Body of pancreas (tissue), 4 donors: ENCODE measurements around the gene ASB16. TPM values are rescaled to one million over a fixed set of nuclear protein-coding genes. Genes with fewer than 3 reads are reported as not detected.
"Not testable (repeated sequence)": the region's sequence is repeated elsewhere in the genome, so short reads cannot be mapped to it uniquely, and the experiment has no call there.

Experiments
- ATAC-seq: fragments of 150-250 bp; one replicate; pipeline ENCODE4 v1.9.1; 2016
- DNase-seq, 4 donors: peaks; one replicate each; pipeline ENCODE4 v3.0.0-alpha.2; 2019
- H3K27ac ChIP-seq, 4 donors: fragments of 200-600 bp; sonication (generic); 1 replicate in 3 of 4; 2 replicates in 1 of 4; pipeline versions ENCODE4 v1.5.1 to v1.6.1; 2016 to 2019; ENCODE audit warnings: mild to moderate bottlenecking in 1 of 4, mixed read lengths in 1 of 4, moderate library complexity in 1 of 4
- H3K27me3 ChIP-seq, 2 donors: fragments of 200-600 bp; sonication (generic); one replicate each; pipeline ENCODE4 v1.6.0; 2016; ENCODE audit warnings: mild to moderate bottlenecking in 1 of 2
- H3K36me3 ChIP-seq, 2 donors: fragments of 200-600 bp; sonication (generic); replicated peaks in 1 of 2; 2 replicates each; pipeline ENCODE4 v1.5.1; 2016; ENCODE audit warnings: low read depth in 2 of 2; ENCODE audit not compliant: insufficient read depth in 1 of 2
- H3K4me1 ChIP-seq: fragments of 200-600 bp; sonication (generic); one replicate; pipeline ENCODE4 v1.6.0; 2016
- H3K4me3 ChIP-seq, 2 donors: fragments of 200-600 bp; sonication (generic); 1 replicate in 1 of 2; 2 replicates in 1 of 2; pipeline ENCODE4 v1.5.1; 2016 to 2019
- H3K9me3 ChIP-seq, 3 donors: fragments of 200-600 bp; sonication (generic); 1 replicate in 2 of 3; 2 replicates in 1 of 3; pipeline ENCODE4 v1.5.1; 2016
- CTCF ChIP-seq, 7 experiments: fragments of 450-650 bp in 4 of 7; fragments of 200-600 bp in 3 of 7; sonication (generic) in 3 of 7; IDR thresholded peaks; one replicate each; pipeline ENCODE4 v1.5.1; 2016 to 2019; ENCODE audit warnings: antibody characterized with exemption in 7 of 7
- POLR2A ChIP-seq, 3 donors: fragments of 450-650 bp; IDR thresholded peaks; one replicate each; pipeline ENCODE4 v1.6.1; 2016; ENCODE audit warnings: antibody characterized with exemption in 3 of 3, mild to moderate bottlenecking in 2 of 3
- WGBS, 2 donors: methylation state at CpG; one replicate each; pipeline ENCODE4 v1.1.5; 2017; 5-methylcytosine and 5-hydroxymethylcytosine counted together
- intact Hi-C: fragments of 100-400 bp; cut with DNase I; formaldehyde crosslinking; loops from one replicate; pipeline ENCODE4 v1.15.1; 2023
- total RNA-seq, 2 donors: library from RNA; depleted of rRNA; stranded (reverse); fragments of >200 nt; gene quantifications; one replicate each; pipeline ENCODE4 v1.1.0, GENCODE V29; 2016

Gene ASB16
- total RNA-seq, 2 donors from 2014 or later = 3.9 to 10.5 TPM

- Histone ChIP-seq H3K27me3 (no peaks in the 10 kb centered on the region), H3K4me3 (no peak overlapping the region), H3K9me3 (no peaks in the 10 kb centered on the region), H3K4me1 (peaks cover 13% of the 10 kb centered on the region), H3K36me3 (no peaks in the 10 kb centered on the region), H3K27ac (no peak overlapping the region)
- WGBS, 2 donors = 76 to 85% methylated on average over 7 of the region's 7 CpGs
- intact Hi-C loops = no loop called here
- DNase-seq (no peak), ATAC-seq (no peak)
- no peak for TF ChIP-seq POLR2A (IDR thresholded peaks at IDR 0.05)
- no peak for TF ChIP-seq CTCF (IDR thresholded peaks at IDR 0.05)
These were observed 25.4 kb upstream of the ASB16 start for GRCh38 chr17:44144966-44145739.

GRCh38 chr17:44146375-44147346, 23.8 kb upstream of the ASB16 start:
- TF ChIP-seq CTCF (IDR thresholded peaks at IDR 0.05) (no peak), POLR2A (IDR thresholded peaks at IDR 0.05) (no peak)
- DNase-seq (no peak), ATAC-seq (no peak)
- H3K4me1 ChIP-seq = peaks cover 9% of the 10 kb centered on the region
- no peak overlapping the region for H3K27ac ChIP-seq
- WGBS, 2 donors = 17 to 42% methylated on average over 2 of the region's 2 CpGs
- H3K9me3 ChIP-seq = no peaks in the 10 kb centered on the region
- no peaks in the 10 kb centered on the region for H3K36me3 ChIP-seq
- no peaks in the 10 kb centered on the region for H3K27me3 ChIP-seq
- intact Hi-C loops = no loop called here
- H3K4me3 ChIP-seq = no peak overlapping the region

GRCh38 chr17:44147812-44148211, 22.7 kb upstream of the ASB16 start:
- H3K9me3 ChIP-seq = no peaks in the 10 kb centered on the region
- no peak overlapping the region for H3K4me3 ChIP-seq
- H3K36me3 ChIP-seq = no peaks in the 10 kb centered on the region
- no peak overlapping the region for H3K27ac ChIP-seq
- DNase-seq = no peak
- H3K27me3 ChIP-seq = no peaks in the 10 kb centered on the region
- no peaks in the 10 kb centered on the region for H3K4me1 ChIP-seq
- intact Hi-C loops = no loop called here
- WGBS, 2 donors = 82 to 87% methylated on average over 3 to 4 of the region's 4 CpGs
- no peak for TF ChIP-seq POLR2A (IDR thresholded peaks at IDR 0.05)
- no peak for TF ChIP-seq CTCF (IDR thresholded peaks at IDR 0.05)
- no peak for ATAC-seq

GRCh38 chr17:44149066-44149465, 21.4 kb upstream of the ASB16 start:
- H3K36me3 ChIP-seq, H3K4me1 ChIP-seq, H3K4me3 ChIP-seq, ATAC-seq, intact Hi-C loops, H3K27ac ChIP-seq, DNase-seq, H3K9me3 ChIP-seq, H3K27me3 ChIP-seq: not testable (repeated sequence)
- WGBS, 2 donors = 93% methylated on average over 3 of the region's 3 CpGs

GRCh38 chr17:44149750-44150329, 20.7 kb upstream of the ASB16 start:
- no peaks in the 10 kb centered on the region for H3K27me3 ChIP-seq
- 92 to 94% methylated on average over 4 of the region's 4 CpGs for WGBS, 2 donors
- H3K36me3 ChIP-seq = no peaks in the 10 kb centered on the region
- intact Hi-C loops = no loop called here
- DNase-seq = no peak
- H3K27ac ChIP-seq = no peak overlapping the region
- no peaks in the 10 kb centered on the region for H3K9me3 ChIP-seq
- no peaks in the 10 kb centered on the region for H3K4me1 ChIP-seq
- no peak overlapping the region for H3K4me3 ChIP-seq
- no peak for TF ChIP-seq POLR2A (IDR thresholded peaks at IDR 0.05)
- TF ChIP-seq CTCF (IDR thresholded peaks at IDR 0.05) = no peak
- ATAC-seq = no peak
